GM19025 (cell line): ENCODE data around the gene KLK13.

ENCODE experiments used
- ATAC-seq: cut with Tn5 transposase; IDR thresholded peaks from one replicate; pipeline ENCODE4 v1.9.1; 2021; ENCODE audit warnings: mild to moderate bottlenecking, low read depth, moderate library complexity; ENCODE audit not compliant: unreplicated experiment

Gene KLK13

GRCh38 chr19:51066393-51067186 is 1.7 kb upstream of the KLK13 start:
- ATAC-seq, result no peak

GRCh38 chr19:51065221-51065960 is 499 bp upstream of the KLK13 start:
- no peak for ATAC-seq

GRCh38 chr19:51063664-51064063 is 1.2 kb downstream of the KLK13 start:
- no peak for ATAC-seq

GRCh38 chr19:51060973-51061372 is 3.9 kb downstream of the KLK13 start:
- ATAC-seq, result no peak

- no peak for ATAC-seq
Measured at GRCh38 chr19:51060336-51060735, 4.6 kb downstream of the KLK13 start.

- no peak for ATAC-seq
Measured at GRCh38 chr19:51059715-51060114, 5.2 kb downstream of the KLK13 start.

GRCh38 chr19:51055866-51056265 is 9.0 kb downstream of the KLK13 start:
- ATAC-seq, result no peak

- ATAC-seq, result no peak
Measured at GRCh38 chr19:51047031-51047335, 17.9 kb downstream of the KLK13 start.

GRCh38 chr19:51044327-51044726 is 20.6 kb downstream of the KLK13 start:
- ATAC-seq, result no peak

- no peak for ATAC-seq
Measured at GRCh38 chr19:51043497-51043896, 21.4 kb downstream of the KLK13 start.

GRCh38 chr19:51040151-51040550 is 24.7 kb downstream of the KLK13 start:
- no peak for ATAC-seq

- ATAC-seq, result no peak
Measured at GRCh38 chr19:51036519-51036918, 28.4 kb downstream of the KLK13 start.

GRCh38 chr19:51034704-51035103 is 30.2 kb downstream of the KLK13 start, which contains the start of gene KLK12:
TSS of gene KLK12 (minus strand) at chr19:51035002. CDS start at chr19:51034621, 381 bp downstream.
- no peak for ATAC-seq

GRCh38 chr19:51031880-51032225 is 33.0 kb downstream of the KLK13 start:
- no peak for ATAC-seq

- ATAC-seq, result no peak
Measured at GRCh38 chr19:51031220-51031879, 33.5 kb downstream of the KLK13 start.

- no peak for ATAC-seq
Measured at GRCh38 chr19:51030631-51031030, 34.3 kb downstream of the KLK13 start.

GRCh38 chr19:51029718-51030117 is 35.2 kb downstream of the KLK13 start:
- ATAC-seq, result no peak

GRCh38 chr19:51027873-51028272 is 37.0 kb downstream of the KLK13 start:
- ATAC-seq, result no peak

- no peak for ATAC-seq
Measured at GRCh38 chr19:51027126-51027806, 37.6 kb downstream of the KLK13 start.

- ATAC-seq, result no peak
Measured at GRCh38 chr19:51026554-51026831, 38.4 kb downstream of the KLK13 start, which contains the start of gene KLK11. TSS of gene KLK11 (minus strand) at chr19:51026616. CDS start at chr19:51025631, 985 bp downstream.
